Loucy (cell line): ENCODE measurements around the gene TXNL4B.

Experiments used
- CTCF ChIP-seq: fragments of 200-600 bp; sonication (generic); conservative IDR thresholded peaks from 2 replicates; pipeline ENCODE4 v1.5.1; 2014; ENCODE audit warnings: mild to moderate bottlenecking, antibody characterized with exemption, low read length
- EZH2phosphoT487 ChIP-seq: fragments of 200-600 bp; IDR thresholded peaks from 2 replicates; pipeline ENCODE4 v1.6.1; 2018; ENCODE audit warnings: antibody characterized with exemption, mild to moderate bottlenecking, moderate library complexity, borderline replicate concordance

GRCh38 chr16:72044825-72045359, 48.5 kb downstream of the TXNL4B start:
- TF ChIP-seq EZH2phosphoT487 = no peak
- TF ChIP-seq CTCF = no peak
